HK-2 (cell line): ENCODE results near the gene TNFRSF19.
"Not testable (repeated sequence)": the region's sequence is repeated elsewhere in the genome, so short reads cannot be mapped to it uniquely, and the experiment has no call there.

Experiments used
- DNase-seq: peaks from one replicate; pipeline ENCODE4 v3.0.0-alpha.2; 2018; ENCODE audit not compliant: unreplicated experiment

The TNFRSF19 gene

GRCh38 chr13:23655321-23655720 is 85.1 kb downstream of the TNFRSF19 start:
- no peak for DNase-seq

GRCh38 chr13:23656637-23657371 is 86.6 kb downstream of the TNFRSF19 start:
- no peak for DNase-seq

- no peak for DNase-seq
These were observed 88.8 kb downstream of the TNFRSF19 start for GRCh38 chr13:23658929-23659541.

- no peak for DNase-seq
These were observed 90.0 kb downstream of the TNFRSF19 start for GRCh38 chr13:23660249-23660648.

- no peak for DNase-seq
These were observed 96.4 kb downstream of the TNFRSF19 start for GRCh38 chr13:23666582-23666981.

GRCh38 chr13:23667750-23668149 is 97.5 kb downstream of the TNFRSF19 start:
- DNase-seq, result no peak

GRCh38 chr13:23668562-23668961 is 98.3 kb downstream of the TNFRSF19 start:
- DNase-seq, result no peak

- no peak for DNase-seq
These were observed 100.6 kb downstream of the TNFRSF19 start for GRCh38 chr13:23670793-23671192.

GRCh38 chr13:23671377-23671776 is 101.2 kb downstream of the TNFRSF19 start:
- no peak for DNase-seq

GRCh38 chr13:23671897-23672296 is 101.7 kb downstream of the TNFRSF19 start:
- DNase-seq, result no peak

- no peak for DNase-seq
These were observed 102.4 kb downstream of the TNFRSF19 start for GRCh38 chr13:23672616-23673015.

- DNase-seq, result no peak
These were observed 103.1 kb downstream of the TNFRSF19 start for GRCh38 chr13:23673354-23673753.

- DNase-seq, result no peak
These were observed 103.8 kb downstream of the TNFRSF19 start for GRCh38 chr13:23673867-23674605.

- DNase-seq, result no peak
These were observed 104.8 kb downstream of the TNFRSF19 start for GRCh38 chr13:23674795-23675640.

GRCh38 chr13:23677679-23678288 is 107.6 kb downstream of the TNFRSF19 start:
- DNase-seq, result not testable (repeated sequence)

GRCh38 chr13:23678795-23679194 is 108.6 kb downstream of the TNFRSF19 start:
- DNase-seq, result no peak

GRCh38 chr13:23679220-23679619 is 109.0 kb downstream of the TNFRSF19 start:
- DNase-seq, result peak; percentile 50

GRCh38 chr13:23680845-23681669 is 110.8 kb downstream of the TNFRSF19 start:
- no peak for DNase-seq

- no peak for DNase-seq
These were observed 112.9 kb downstream of the TNFRSF19 start for GRCh38 chr13:23683084-23683483.

- DNase-seq, result no peak
These were observed 114.4 kb downstream of the TNFRSF19 start for GRCh38 chr13:23684647-23685046.

GRCh38 chr13:23685416-23685815 is 115.2 kb downstream of the TNFRSF19 start:
- no peak for DNase-seq
